ENCODE measurements around the gene AMH. TPM values are rescaled to one million over a fixed set of nuclear protein-coding genes. Genes with fewer than 3 reads are reported as not detected.
A peak's percentile ranks its signal among the peaks of the same experiment; 100 is the strongest.

The AMH gene
- total RNA-seq, 4 donors from 2014 or later, result 1.1 to 3.5 TPM; not detected in 2

DNA sequence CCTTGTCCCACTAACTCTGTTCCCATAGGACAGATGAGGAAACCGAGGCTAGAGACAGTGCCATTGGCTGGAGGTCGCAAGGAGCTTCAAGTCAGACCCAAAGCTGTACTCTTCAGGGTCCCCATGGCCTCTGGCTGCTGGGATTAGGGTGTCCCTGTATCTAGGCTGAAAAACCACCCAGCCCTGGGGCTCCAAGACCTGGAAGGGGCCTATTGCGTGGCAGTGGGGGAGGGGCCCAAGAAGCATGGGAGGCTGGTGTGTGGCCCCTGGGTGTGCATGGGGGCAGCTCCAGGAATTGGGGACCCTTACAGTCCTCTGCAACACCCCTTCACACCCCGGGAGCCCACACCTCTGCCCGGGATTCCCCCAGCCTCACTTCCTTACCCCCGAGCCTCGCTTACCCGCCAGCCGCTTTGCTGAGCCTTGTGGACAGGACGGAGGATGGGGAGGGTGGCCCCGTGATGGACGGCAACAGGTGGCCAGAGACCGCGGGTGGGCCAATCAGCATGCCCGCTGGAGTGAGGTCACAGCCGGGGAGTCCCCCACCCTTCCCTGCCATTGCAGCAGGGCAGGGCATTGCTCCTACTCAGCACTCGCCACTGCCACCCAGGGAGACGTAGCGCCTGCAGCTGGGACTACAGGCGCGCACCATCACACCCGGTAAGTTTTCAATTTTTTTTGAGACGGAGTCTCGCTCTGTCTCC lies 7.0 kb downstream of the AMH start, which contains the start of gene JSRP1:
Gene JSRP1 (minus strand): TSS at position 436 of the 704 bp plus-strand sequence. CDS start 1,103 bp downstream, outside the sequence.
- 75% methylated on average over 24 of the region's 24 CpGs; no CpG with 5 or more reads in 1 of the 2 donors for WGBS, 2 donors (ENCODE audit: low coverage in 1 of 2)
- no peak for DNase-seq
- in situ Hi-C loops (cut with MboI; ENCODE audit: low pct_ligation_motif_present in 1 of 4, low pct_unique_long_range_greater_than_20kb in 1 of 4, low sequenced_read_pairs in 3 of 4), result loop anchor here in 1 of 4 donors (25.0 kb wide), 1 partner anchor 94 kb away; the partner anchor contains the start of genes AP3D1 and DOT1L
- Histone ChIP-seq H3K4me3 (no peak within 1 kb of the TSS), H3K9me3 (no peaks in the 10 kb centered on the region), H3K4me1 (peaks cover 9 to 36% (median 31%) of the 10 kb centered on the region in 4 donors), H3K36me3 (no peaks in the 10 kb centered on the region), H3K27ac (no peak within 1 kb of the TSS), H3K27me3 (peaks cover 34% of the 10 kb centered on the region)
- no peak for TF ChIP-seq POLR2A (IDR thresholded peaks at IDR 0.05)
- no peak for TF ChIP-seq POLR2AphosphoS5 (IDR thresholded peaks at IDR 0.05)
- intact Hi-C loops (cut with DNase I; ENCODE audit: low total_unique reads), result no loop called here

GRCh38 chr19:2259336-2259735 lies 10.2 kb downstream of the AMH start:
- Histone ChIP-seq H3K4me1 (peaks cover 0 to 18% (median 9%) of the 10 kb centered on the region in 4 donors), H3K9me3 (no peaks in the 10 kb centered on the region), H3K27ac (peak overlapping the region in 1 of 4 donors; percentile 79), H3K36me3 (no peaks in the 10 kb centered on the region), H3K27me3 (peaks cover 2% of the 10 kb centered on the region), H3K4me3 (no peak overlapping the region)
- in situ Hi-C loops (cut with MboI; ENCODE audit: low pct_ligation_motif_present in 1 of 4, low pct_unique_long_range_greater_than_20kb in 1 of 4, low sequenced_read_pairs in 3 of 4), result loop anchor here in 1 of 4 donors (25.0 kb wide), 1 partner anchor 97 kb away; the partner anchor contains the start of genes AP3D1 and DOT1L
- TF ChIP-seq POLR2AphosphoS5 (IDR thresholded peaks at IDR 0.05) (no peak), EP300 (IDR thresholded peaks at IDR 0.05; ENCODE audit: low read depth) (no peak), POLR2A (IDR thresholded peaks at IDR 0.05) (no peak)
- TF ChIP-seq, protein P1, sequence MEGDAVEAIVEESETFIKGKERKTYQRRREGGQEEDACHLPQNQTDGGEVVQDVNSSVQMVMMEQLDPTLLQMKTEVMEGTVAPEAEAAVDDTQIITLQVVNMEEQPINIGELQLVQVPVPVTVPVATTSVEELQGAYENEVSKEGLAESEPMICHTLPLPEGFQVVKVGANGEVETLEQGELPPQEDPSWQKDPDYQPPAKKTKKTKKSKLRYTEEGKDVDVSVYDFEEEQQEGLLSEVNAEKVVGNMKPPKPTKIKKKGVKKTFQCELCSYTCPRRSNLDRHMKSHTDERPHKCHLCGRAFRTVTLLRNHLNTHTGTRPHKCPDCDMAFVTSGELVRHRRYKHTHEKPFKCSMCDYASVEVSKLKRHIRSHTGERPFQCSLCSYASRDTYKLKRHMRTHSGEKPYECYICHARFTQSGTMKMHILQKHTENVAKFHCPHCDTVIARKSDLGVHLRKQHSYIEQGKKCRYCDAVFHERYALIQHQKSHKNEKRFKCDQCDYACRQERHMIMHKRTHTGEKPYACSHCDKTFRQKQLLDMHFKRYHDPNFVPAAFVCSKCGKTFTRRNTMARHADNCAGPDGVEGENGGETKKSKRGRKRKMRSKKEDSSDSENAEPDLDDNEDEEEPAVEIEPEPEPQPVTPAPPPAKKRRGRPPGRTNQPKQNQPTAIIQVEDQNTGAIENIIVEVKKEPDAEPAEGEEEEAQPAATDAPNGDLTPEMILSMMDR (IDR thresholded peaks at IDR 0.05), result no peak
- intact Hi-C loops (cut with DNase I; ENCODE audit: low total_unique reads), result no loop called here
- no peak for DNase-seq
- WGBS, 2 donors (ENCODE audit: low coverage in 1 of 2), result 80 to 86% methylated on average over 5 of the region's 5 CpGs

GRCh38 chr19:2260341-2260805 lies 11.2 kb downstream of the AMH start:
- intact Hi-C loops (cut with DNase I; ENCODE audit: low total_unique reads), result no loop called here
- TF ChIP-seq, protein P1 (IDR thresholded peaks at IDR 0.05), result no peak
- TF ChIP-seq EP300 (IDR thresholded peaks at IDR 0.05; ENCODE audit: low read depth) (no peak), POLR2A (IDR thresholded peaks at IDR 0.05) (no peak), POLR2AphosphoS5 (IDR thresholded peaks at IDR 0.05) (peak in 1 of 3 donors; percentile 38)
- no peaks in the 10 kb centered on the region for H3K9me3 ChIP-seq
- peaks cover 0 to 18% (median 9%) of the 10 kb centered on the region in 4 donors for H3K4me1 ChIP-seq
- WGBS, 2 donors (ENCODE audit: low coverage in 1 of 2), result 37 to 50% methylated on average over 7 to 11 of the region's 11 CpGs
- peak overlapping the region; percentile 43 to 79 (median 72) for H3K27ac ChIP-seq
- peak overlapping the region in 1 of 4 donors; percentile 12 for H3K4me3 ChIP-seq
- DNase-seq, result peak; percentile 46
- in situ Hi-C loops (cut with MboI; ENCODE audit: low pct_ligation_motif_present in 1 of 4, low pct_unique_long_range_greater_than_20kb in 1 of 4, low sequenced_read_pairs in 3 of 4), result loop anchor here in 1 of 4 donors (25.0 kb wide), 1 partner anchor 98 kb away; the partner anchor contains the start of genes AP3D1 and DOT1L
- H3K27me3 ChIP-seq, result no peaks in the 10 kb centered on the region
- no peaks in the 10 kb centered on the region for H3K36me3 ChIP-seq

GRCh38 chr19:2261438-2262172 lies 12.5 kb downstream of the AMH start:
- H3K36me3 ChIP-seq, result no peaks in the 10 kb centered on the region
- DNase-seq, result peak; percentile 66
- H3K9me3 ChIP-seq, result no peaks in the 10 kb centered on the region
- H3K4me3 ChIP-seq, result no peak overlapping the region
- no peak for TF ChIP-seq POLR2AphosphoS5 (IDR thresholded peaks at IDR 0.05)
- TF ChIP-seq, protein P1 (IDR thresholded peaks at IDR 0.05), result peak; percentile 47 to 61 (median 56)
- peaks cover 2 to 22% (median 14%) of the 10 kb centered on the region in 4 donors for H3K4me1 ChIP-seq
- 72% methylated on average over 7 of the region's 7 CpGs; no CpG with 5 or more reads in 1 of the 2 donors for WGBS, 2 donors (ENCODE audit: low coverage in 1 of 2)
- intact Hi-C loops (cut with DNase I; ENCODE audit: low total_unique reads) (no loop called here), in situ Hi-C loops (cut with MboI; ENCODE audit: low pct_ligation_motif_present in 1 of 4, low pct_unique_long_range_greater_than_20kb in 1 of 4, low sequenced_read_pairs in 3 of 4) (loop anchor here in 1 of 4 donors (25.0 kb wide), 1 partner anchor 99 kb away; the partner anchor contains the start of genes AP3D1 and DOT1L)
- peak overlapping the region in 3 of 4 donors; percentile 49 to 74 (median 69) for H3K27ac ChIP-seq
- no peaks in the 10 kb centered on the region for H3K27me3 ChIP-seq
